Fibroblast of lung (primary cell): ENCODE results near the gene PLA2G6.

Experiments
- EZH2 ChIP-seq: IDR thresholded peaks from 2 replicates; pipeline ENCODE4 v1.5.1; 2012; ENCODE audit warnings: low read length, control low read depth, mild to moderate bottlenecking; ENCODE audit errors: missing control alignments
- TF ChIP-seq, protein P1 (sequence below), 2 donors: IDR thresholded peaks in 1 of 2; conservative IDR thresholded peaks in 1 of 2; 1 replicate in 1 of 2; 2 replicates in 1 of 2; pipeline ENCODE4 v1.5.1; 2011 to 2012; ENCODE audit warnings: low read length in 2 of 2, control low read depth in 1 of 2, inconsistent platforms in 1 of 2, low read depth in 1 of 2, mild to moderate bottlenecking in 1 of 2

DNA sequence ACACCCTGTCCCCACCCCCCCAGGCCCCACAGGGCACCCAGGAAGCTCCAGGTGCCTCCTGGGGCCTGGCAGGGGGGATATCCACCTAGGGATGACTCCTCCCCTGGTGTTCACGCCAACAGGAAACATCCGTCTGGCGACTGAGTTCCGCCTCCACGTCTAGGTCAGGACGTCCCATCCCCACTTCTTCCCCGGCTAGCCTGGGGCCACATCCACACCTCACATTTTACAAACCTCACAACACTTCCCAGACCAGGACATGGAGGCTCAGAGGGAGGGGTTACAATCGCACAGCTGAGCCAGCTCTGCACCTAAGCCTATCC lies 41.1 kb upstream of the PLA2G6 start:
- TF ChIP-seq EZH2, result no peak
- TF ChIP-seq, protein P1, sequence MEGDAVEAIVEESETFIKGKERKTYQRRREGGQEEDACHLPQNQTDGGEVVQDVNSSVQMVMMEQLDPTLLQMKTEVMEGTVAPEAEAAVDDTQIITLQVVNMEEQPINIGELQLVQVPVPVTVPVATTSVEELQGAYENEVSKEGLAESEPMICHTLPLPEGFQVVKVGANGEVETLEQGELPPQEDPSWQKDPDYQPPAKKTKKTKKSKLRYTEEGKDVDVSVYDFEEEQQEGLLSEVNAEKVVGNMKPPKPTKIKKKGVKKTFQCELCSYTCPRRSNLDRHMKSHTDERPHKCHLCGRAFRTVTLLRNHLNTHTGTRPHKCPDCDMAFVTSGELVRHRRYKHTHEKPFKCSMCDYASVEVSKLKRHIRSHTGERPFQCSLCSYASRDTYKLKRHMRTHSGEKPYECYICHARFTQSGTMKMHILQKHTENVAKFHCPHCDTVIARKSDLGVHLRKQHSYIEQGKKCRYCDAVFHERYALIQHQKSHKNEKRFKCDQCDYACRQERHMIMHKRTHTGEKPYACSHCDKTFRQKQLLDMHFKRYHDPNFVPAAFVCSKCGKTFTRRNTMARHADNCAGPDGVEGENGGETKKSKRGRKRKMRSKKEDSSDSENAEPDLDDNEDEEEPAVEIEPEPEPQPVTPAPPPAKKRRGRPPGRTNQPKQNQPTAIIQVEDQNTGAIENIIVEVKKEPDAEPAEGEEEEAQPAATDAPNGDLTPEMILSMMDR (conservative IDR thresholded peaks at IDR 0.05 in 1 of 2, IDR thresholded peaks at IDR 0.05 in 1 of 2; ENCODE audit: low read depth in 1 of 2, low read length in 2 of 2), result no peak
